Stimulated activated CD4-positive, alpha-beta T cell treated with anti-CD3 and anti-CD28 coated beads, Interleukin-2, amount 100 ng/mL, for 48 hours (primary cell): ENCODE measurements around the gene RRP1B.
A peak's percentile ranks its signal among the peaks of the same experiment; 100 is the strongest.
"Not testable (repeated sequence)": the region's sequence is repeated elsewhere in the genome, so short reads cannot be mapped to it uniquely, and the experiment has no call there.

Source experiments
- DNase-seq, 2 donors: peaks; one replicate each; pipeline ENCODE4 v3.0.0-alpha.2; 2020

Gene RRP1B, protein sequence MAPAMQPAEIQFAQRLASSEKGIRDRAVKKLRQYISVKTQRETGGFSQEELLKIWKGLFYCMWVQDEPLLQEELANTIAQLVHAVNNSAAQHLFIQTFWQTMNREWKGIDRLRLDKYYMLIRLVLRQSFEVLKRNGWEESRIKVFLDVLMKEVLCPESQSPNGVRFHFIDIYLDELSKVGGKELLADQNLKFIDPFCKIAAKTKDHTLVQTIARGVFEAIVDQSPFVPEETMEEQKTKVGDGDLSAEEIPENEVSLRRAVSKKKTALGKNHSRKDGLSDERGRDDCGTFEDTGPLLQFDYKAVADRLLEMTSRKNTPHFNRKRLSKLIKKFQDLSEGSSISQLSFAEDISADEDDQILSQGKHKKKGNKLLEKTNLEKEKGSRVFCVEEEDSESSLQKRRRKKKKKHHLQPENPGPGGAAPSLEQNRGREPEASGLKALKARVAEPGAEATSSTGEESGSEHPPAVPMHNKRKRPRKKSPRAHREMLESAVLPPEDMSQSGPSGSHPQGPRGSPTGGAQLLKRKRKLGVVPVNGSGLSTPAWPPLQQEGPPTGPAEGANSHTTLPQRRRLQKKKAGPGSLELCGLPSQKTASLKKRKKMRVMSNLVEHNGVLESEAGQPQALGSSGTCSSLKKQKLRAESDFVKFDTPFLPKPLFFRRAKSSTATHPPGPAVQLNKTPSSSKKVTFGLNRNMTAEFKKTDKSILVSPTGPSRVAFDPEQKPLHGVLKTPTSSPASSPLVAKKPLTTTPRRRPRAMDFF

DNA sequence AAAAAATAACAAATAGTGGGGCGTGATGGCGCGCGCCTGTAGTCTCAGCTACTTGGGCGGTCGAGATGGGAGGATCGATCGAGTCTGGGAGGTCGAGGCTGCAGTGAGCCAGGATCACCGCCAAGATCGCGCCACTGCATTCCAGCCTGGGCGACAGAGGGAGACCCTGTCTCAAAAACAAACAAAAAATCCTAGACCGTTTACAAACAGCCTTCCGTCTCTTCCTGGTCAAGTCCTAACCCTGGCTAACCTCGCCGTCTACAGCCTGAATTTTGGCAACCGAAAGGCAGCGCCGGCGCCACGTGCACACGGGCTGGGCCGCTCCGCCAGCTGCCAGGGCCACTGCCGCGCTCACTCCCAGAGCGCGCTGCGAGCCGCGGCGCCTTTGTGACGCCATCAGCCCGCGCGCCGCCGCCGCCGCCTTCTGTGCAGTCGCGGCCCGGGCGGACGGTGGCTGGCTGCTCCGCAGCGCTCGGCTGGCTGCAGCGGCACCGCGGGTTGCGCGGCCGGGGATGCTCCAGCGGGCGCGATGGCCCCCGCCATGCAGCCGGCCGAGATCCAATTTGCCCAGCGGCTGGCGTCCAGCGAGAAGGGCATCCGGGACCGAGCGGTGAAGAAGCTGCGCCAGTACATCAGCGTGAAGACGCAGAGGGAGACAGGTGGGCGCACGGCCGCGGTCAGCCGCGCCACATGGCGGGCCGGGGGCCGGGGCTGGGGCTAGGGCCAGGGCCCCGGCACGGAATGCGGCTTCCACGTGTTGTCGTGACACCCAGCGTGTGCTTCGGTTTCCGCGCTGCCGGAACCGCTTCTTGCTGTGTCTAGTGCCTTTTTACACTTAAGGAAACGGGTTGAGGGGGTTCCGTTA lies at the start of gene RRP1B, which contains the start of gene HSF2BP:
TSS of gene RRP1B (plus strand) at position 425 of the 865 bp plus-strand sequence. CDS start at position 530, 105 bp downstream.
TSS of gene HSF2BP (minus strand) at position 353 of the 865 bp plus-strand sequence. CDS start 1,392 bp downstream, outside the sequence.
- peak; percentile 73 to 80 for DNase-seq

DNA sequence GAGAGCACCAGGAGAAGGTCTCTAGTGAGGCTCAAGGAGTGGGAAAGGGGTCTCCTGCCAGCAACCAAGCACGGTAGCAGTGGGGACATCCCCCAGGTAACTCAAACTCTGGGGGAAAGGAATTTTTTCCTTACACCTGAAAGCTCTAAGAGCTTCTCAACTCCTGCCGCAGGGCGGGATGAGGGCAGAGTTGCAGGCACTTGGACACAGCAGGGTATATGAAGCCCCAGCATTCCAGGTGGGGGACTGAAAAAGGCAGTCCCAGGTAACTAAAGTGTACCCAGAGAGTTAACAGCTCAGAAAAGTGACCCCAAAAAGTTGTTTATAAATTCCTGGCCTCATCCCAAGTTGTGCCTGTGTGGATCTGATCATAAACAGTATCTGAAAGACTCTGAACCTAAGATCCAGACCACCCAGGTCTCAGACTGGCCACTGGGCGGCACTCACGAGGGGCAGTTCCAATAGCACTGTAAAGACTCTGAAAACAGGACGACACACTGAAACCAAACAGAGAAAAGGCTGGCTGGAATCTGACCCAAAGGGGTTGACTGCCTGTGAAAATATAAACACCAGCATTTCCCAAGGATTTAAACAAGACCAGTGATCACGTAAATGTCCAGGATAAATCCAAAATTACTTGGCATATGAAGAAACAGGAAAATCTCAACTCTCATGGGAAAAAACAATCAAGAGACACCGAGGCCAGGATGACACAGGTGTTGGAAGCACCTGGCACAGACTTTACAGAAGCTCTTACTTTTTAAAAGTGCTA lies 47.6 kb upstream of the RRP1B start:
- DNase-seq: no peak

DNA sequence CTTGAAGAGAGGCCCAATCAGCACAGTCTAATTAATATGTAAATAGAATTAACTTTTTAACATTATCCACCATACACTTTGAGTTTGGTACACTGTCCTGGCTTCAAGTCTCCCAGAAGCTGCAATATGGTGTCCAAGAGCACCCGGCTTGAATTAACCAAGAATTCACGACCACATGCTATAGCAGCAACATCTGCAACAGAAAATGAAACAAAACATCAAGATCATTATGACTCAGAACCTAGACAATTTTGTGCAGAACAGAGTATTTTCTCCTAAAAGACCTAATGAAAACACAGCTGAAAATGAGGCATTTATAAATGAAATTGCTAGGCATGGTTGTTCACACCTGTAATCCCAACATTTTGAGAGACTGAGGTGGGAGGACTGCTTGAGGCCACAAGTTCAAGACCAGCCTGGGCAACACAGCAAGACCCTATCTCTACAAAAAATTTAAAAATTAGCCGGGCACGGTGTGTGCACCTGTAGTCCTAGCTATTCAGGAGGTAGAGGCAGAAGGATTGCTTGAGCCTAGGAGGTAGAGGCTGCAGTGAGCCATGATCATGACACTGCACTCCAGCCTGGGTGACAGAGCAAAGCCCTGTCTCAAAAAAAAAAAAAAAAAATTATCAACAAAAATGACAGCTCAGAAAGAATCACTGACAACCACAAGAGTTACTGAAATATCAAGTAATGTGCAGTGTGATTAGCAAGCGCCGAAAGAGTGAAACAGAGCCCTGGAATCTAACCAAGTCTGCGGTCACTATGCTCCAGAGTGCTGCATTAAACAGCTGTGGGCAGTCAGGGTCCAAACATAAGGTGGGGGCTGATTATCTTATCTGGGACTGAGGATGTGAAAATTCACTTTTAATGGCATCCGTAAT lies 45.4 kb upstream of the RRP1B start:
- no peak for DNase-seq

DNA sequence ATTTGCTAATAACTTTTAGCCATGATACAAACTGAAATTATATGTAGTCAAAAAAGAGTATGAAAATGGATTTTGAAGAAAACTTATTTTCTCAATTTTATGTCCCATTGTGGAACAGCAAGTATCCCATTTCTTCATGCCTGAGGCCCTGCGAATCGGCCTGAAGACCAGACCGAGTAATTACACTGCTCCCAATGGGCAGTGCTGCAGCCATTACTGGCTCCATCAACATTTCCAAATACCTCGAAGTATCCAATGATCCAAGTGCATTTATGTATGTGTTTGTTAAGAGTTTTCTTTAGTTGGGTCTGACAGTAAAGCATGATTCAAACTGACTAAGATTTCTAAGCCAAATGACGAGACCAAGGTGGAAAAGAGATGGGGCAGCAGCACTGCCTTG lies 44.5 kb upstream of the RRP1B start:
- DNase-seq: no peak

DNA sequence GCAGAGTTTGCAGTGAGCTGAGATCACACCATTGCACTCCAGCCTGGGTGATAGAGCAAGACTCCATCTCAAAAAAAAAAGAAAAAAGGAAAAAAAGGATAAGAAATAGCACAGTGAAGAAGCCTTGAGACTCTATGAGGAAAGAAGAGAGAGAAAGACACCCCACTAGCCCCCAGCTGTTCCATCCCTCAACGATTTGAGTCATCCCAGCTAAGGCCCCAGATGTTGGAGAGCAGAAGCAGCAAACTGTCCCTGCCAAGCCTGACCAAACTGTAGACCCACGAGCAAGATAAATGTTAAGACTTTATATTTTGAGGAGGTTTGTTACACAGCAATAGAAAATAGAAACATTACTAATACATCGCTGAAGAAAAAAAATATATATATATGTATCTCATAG lies 42.5 kb upstream of the RRP1B start:
- not testable (repeated sequence) for DNase-seq

DNA sequence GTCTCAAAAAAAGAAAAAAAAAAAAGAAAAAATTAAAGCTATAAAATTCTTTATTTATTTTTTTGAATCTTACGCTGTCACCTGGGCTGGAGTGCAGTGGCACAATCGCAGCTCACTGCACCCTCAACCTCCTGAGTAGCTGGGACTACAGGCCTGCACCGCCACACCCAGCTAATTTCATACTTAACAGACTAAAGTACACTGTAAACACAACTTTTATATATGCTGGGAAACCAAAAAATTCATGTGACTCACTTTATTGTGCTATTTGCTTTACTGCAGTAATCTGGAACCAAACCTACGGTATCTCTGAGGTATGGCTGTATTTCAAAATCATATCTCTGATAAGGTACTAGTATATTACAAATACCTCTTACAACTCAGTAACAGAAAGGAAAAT lies 40.4 kb upstream of the RRP1B start:
- no peak for DNase-seq

DNA sequence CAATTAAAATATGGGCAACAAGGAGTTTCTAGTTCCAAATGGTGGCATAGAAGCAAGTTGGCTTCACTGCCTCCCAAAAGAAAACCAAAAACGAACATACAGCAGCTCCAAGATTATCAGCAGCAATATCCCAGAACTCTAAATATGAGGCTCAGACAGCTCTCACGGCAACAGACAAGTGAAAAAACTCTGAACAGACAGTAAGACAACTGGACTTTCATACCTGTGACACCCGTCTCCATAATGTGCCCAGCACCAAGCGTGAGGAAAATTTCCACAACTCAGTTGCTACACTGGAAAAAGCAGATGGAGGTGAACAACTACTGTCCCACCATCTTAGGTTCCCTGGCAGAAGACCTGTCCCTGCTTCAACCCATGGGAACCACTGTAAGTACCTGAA lies 40.0 kb upstream of the RRP1B start:
- no peak for DNase-seq

DNA sequence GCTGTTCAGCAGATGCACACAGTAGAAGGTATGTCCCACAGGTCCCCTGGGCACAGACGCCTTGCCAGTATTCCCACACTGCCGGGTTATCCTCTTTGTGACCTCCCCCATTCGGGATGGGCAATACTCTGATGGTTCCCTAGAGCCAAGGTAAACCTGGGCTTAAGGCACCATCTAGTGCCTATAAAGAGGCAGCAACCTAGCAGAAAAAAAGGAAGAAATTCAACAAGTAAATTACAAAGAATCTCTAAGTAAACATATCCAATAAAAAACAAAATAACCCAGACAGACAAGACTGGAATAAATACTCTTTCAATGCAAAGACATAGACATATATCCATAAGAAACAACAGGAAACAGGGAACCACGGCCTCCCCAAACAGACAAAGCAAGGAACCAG lies 39.5 kb upstream of the RRP1B start:
- no peak for DNase-seq

DNA sequence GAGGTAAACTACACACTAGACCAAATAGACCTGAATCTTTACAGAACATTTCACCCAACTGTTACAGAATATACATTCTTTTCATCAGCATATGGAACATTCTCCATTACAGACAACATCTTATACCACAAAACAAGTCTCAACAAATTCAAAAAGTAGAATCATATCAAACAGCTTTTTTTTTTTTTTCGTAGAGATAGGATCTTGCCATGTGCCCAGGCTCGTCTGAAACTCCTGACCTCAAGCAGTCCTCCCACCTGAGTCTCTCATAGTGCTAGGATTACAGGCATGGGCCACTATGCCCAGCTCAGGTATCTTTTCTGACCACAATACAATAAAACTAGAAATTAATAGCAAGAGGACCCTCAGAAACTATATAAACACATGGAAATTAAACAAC lies 36.6 kb upstream of the RRP1B start:
- no peak for DNase-seq

DNA sequence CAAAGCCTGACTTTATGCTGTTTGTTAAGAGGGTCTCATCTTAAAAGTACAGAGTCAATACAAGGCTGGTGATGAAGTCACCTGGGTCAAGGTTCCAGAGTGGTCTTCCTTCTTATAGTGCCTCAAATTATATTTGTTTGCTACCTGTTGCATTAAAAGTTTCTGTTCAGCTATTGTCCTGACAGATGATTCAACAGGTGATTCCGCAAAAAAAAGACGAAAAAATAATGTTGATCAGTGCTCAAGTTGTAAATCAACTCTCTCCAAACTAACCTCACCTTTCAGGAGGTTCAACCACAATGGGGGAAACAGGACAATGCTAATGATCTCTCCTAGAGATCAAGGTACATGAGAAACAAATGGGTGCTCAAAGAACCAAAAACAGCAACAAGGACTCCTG lies 35.8 kb upstream of the RRP1B start:
- DNase-seq: no peak

DNA sequence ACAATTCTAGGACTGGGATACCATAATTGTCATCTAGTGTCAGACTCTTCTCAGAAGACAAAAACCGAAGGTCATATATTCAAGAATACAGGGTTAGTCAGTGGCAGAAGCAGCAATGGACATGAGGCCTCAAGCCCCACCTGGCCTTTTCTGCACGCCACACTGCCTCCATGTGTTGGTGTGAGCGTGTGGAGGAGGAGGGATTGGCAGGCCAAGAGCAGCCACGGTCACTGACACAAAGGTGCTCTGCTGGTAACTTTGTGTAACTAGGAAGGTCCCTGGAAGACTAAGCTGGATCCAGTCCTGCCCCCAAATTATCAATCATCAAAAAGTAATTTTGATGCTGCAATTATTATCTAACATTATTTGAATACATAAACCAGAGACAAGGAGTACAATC lies 35.0 kb upstream of the RRP1B start:
- DNase-seq: no peak

DNA sequence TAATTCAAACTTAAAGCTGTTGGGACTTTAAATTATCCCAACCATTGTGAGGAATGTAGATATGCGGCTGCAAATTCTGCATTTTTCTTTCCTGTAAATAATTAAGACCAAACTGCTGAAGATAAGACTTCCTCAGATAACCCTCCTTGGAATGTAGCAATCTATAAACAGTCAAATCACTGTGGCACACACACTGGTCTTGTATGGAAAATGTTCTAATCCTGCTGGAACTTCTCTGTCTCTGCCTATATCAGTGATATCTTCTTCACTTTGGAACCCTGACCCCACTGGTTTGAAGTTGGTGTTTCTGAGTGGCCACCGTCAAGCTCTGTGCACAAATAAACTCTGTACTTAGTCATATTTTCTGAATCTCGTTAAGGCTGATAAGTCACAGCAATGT lies 33.0 kb upstream of the RRP1B start:
- no peak for DNase-seq

DNA sequence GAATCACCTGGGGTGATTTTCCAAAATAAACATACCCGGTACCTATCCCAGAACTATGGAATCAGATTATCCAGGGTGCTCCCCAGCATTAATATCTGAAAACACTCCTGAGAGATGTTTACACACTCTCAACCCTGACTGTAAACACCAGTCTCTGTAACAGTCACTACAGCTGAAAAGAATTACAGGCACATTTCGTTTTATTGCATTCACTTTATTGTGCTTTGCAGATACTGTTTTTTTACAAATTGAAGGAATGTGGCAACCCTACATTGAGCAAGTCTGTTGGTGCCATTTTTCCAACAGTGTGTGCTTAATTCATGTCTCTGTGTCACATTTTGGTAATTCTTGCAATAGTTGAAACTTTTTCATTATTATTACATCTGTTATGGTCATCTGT lies 31.8 kb upstream of the RRP1B start:
- DNase-seq: no peak

DNA sequence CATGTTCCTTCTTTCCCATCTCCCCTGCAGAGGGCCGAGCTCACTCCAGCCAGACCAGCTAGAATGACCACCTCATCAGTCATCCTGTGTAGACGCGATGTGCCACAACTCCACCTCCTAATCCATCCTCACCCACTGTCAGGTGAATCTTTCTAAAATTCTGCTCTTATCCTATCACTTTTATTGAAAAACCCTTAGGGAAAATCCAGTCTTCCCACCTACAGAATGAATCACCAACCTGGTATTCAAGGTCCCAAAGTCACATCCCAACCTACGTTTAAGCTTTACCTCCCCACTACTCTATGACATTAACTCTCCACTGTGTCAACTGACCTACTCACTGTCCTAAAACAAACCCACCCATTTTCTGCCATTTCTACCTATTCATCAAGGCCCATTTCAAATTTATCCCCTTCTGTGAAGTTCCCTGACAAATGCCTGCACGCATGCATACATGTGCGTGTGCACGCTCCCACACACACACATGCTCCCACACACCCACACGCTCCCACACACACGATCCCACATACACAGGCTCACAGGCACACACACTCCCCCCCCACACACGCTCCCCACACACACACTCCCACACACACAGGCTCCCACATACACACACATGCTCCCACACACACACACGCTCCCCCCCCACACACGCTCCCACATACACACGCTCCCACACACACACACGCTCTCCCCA lies 27.8 kb upstream of the RRP1B start:
- DNase-seq: no peak

DNA sequence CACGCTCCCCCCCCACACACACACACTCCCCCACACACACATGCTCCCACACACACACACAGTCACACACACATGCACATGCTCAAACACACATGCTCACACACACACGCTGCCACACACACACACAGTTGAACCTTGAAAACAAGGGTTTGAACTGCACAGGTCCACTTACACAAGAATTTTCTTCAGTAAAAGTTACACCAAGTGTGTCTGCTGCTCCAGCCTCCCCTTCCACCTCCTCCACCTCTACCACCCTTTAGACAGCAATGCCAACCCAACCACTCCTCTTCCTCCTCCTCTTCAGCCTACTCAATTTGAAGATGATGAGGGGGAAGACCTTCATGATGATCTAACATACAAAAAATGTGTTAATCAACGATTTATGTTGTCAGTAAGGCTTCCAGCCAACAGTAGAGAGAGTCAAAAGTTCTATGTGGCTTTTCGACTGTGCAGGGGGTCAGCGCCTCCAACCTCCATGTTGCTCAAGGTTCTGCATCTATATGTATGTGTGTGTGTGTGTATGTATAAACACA lies 26.9 kb upstream of the RRP1B start:
- DNase-seq: no peak

DNA sequence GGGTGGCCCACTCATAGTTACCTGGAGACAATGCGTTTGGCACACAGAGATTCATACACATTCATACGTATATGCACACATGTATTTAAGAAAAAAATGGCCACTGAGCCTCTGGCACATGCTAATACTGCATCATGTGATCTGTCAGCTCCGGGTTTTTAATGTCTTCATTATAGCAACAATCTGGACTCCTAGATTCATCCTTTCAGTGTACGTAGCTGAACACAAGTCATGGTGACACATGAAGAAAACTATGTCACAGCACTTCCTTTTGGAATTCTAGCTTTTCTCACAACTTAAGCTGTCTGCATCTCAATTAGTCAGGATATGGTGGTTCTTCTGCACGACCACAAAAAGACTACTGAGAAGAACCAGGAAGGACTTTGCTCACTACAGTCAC lies 24.7 kb upstream of the RRP1B start:
- DNase-seq: no peak

DNA sequence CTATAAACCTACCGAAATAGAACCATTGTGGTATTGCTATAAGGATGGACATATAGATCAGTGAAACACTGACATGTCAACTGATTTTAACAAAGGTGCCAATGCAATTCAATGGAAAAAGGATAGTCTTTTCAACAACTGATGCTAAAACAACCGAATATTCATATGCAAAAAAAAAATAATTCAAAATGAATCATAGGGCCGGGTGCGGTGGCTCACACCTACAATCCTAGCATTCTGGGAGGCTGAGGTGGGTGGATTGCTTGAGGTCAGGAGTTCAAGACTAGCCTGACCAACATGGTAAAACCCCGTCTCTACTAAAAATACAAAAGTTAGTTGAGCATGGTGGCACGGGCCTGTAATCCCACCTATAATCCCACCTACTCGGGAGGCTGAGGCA lies 23.9 kb upstream of the RRP1B start:
- no peak for DNase-seq

DNA sequence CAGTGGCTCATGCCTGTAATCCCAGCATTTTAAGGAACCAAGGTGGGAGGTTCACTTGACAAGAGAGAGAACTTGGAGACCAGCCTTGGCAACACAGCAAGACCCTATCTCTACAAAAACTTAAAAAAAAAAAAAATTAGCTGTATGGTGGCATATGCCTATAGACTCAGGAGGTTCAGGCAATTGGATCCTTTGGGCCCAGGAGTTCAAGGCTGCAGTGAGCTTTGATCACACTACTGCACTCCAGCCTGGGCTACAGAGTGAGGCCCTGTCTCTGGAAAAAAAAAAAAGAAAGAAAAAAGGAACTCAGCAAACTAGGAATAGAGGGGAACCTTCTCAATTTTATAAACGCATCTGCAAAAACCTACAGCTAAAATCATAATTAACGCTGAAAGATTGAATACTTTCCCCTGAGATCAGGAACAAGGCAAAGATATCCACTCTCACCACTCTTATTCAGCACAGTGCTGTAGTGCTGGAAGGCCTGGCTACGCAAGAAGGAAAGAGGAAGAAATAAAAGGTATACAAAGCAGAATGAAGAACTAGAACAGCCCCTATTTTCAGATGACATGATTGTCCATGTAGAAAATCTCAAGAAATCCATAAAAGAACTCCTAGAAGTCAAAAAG lies 21.7 kb upstream of the RRP1B start:
- no peak for DNase-seq

DNA sequence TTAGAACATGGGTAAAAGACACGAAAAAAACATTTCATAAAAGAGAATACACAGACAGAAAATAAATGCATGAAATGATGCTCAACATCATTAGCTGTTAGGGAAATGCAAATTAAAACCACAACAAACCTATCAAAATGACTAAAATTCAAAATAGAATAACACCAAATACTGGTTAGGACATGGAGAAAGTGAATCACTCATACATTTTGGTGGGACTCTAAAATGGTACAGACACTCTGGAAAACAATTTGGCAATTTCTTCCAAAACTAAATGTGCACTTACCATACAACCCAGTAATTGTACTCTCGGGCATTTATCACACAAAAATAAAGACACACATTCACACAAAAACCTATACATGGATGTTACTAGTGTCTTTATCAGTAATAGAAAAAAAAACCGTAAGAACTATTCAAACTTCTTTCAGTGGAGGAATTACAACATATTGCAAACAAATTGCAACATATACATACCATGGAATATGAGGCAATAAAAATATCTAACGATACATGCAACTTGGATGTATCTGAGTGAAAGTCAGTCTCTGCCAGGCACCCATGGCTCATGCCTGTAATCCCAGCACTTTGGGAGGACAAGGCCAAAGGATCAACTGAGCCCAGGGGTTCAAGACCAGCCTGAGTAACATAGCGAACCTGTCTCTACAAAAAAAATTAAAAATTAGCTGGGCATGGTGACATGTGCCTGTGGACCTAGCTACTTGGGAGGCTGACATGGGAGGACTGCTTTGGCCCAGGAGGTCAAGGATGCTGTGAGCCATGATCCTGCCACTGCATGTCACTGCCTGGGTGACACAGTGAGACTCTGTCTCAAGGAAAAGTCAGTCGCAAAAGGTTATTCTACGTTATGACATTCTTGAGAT lies 19.6 kb upstream of the RRP1B start:
- DNase-seq: no peak
